Skeletal muscle cell (primary cell): ENCODE data around the gene TERT.

Source experiments
- DNase-seq: peaks from one replicate; pipeline ENCODE4 v3.0.0-alpha.2; 2010; ENCODE audit warnings: low read depth
- H3K4me3 ChIP-seq: 2 replicates; pipeline ENCODE4 v1.5.1; 2011; ENCODE audit warnings: low read depth, mild to moderate bottlenecking, control low read depth, low read length, moderate library complexity

The TERT gene

GRCh38 chr5:1320436-1321344 is 25.8 kb upstream of the TERT start:
- no peak for DNase-seq

GRCh38 chr5:1319436-1320256 is 24.8 kb upstream of the TERT start:
- no peak for DNase-seq
- no peak overlapping the region for H3K4me3 ChIP-seq

More at GRCh38 chr5:1320436-1321344, 25.8 kb upstream of the TERT start:
- no peak overlapping the region for H3K4me3 ChIP-seq

- no peak overlapping the region for H3K4me3 ChIP-seq
- DNase-seq, result no peak
These were observed 23.9 kb upstream of the TERT start for GRCh38 chr5:1318659-1319251.

- DNase-seq, result no peak
- no peak overlapping the region for H3K4me3 ChIP-seq
These were observed 23.2 kb upstream of the TERT start for GRCh38 chr5:1317921-1318565.

- H3K4me3 ChIP-seq, result no peak overlapping the region
- no peak for DNase-seq
These were observed 21.9 kb upstream of the TERT start for GRCh38 chr5:1316588-1317340.

GRCh38 chr5:1315709-1316587 is 21.1 kb upstream of the TERT start:
- no peak for DNase-seq
- no peak overlapping the region for H3K4me3 ChIP-seq

- DNase-seq, result no peak
- no peak overlapping the region for H3K4me3 ChIP-seq
These were observed 20.3 kb upstream of the TERT start for GRCh38 chr5:1315018-1315708.

DNA sequence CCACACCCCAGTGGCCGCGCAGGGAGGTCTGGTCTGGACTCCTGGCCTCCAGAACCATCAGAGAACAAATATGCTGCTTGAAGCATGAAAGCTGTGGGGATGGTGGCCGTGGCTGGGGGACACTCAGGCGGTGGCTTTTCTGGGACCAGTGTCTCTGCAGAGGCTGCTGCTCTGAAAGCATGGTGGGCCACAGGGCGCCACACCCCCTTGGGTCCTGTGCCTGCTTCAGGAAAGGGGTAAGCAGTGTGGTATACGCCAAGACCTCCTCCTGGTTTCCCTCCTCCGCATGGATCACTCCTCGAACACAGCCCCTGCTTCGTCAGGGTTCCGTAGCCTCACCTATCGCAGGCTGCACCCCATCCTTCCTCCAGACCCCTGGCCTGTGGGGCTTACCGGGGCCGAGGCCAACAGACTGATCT is 19.7 kb upstream of the TERT start:
- no peak overlapping the region for H3K4me3 ChIP-seq
- no peak for DNase-seq

DNA sequence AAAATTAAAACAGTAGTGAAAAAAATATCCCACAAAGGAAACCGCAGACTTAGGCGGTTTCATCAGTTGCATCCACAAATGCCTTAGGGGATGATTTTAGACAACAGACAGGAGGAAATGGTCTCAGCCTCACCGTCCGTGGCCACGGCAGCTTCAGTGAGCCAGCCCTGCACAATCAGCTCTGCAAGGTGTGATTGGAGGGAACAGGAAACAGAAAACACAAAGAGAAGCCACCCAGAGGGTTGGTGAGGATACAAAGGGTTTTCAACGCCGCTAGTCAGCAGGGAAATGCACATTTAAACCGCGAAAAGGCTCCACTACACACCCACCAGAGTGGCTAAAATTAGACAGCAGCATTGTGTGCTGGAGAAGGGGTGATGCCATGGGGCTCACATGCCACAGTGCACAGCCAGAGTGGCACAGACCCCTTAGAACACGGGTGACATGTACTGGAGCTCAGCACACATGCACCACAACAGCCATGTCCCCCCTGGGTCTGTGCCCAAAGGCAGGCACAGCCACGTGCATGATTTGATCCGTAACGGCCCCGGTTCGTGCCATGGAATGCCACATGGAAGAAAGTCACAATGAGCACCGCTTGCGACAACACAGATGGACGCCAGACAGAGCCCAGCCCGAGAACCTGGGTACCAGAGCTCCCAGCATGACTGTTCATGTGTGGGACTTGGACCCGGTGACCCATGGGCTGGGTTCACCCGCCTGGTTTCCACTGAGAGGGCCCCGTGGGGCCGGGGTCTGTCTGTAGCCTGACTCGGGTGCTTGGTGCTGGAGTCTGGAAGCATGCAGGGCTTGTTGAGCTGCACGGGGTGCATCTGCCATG is 18.3 kb upstream of the TERT start:
- DNase-seq, result no peak
- no peak overlapping the region for H3K4me3 ChIP-seq

GRCh38 chr5:1312206-1312605 is 17.3 kb upstream of the TERT start:
- DNase-seq, result no peak

DNA sequence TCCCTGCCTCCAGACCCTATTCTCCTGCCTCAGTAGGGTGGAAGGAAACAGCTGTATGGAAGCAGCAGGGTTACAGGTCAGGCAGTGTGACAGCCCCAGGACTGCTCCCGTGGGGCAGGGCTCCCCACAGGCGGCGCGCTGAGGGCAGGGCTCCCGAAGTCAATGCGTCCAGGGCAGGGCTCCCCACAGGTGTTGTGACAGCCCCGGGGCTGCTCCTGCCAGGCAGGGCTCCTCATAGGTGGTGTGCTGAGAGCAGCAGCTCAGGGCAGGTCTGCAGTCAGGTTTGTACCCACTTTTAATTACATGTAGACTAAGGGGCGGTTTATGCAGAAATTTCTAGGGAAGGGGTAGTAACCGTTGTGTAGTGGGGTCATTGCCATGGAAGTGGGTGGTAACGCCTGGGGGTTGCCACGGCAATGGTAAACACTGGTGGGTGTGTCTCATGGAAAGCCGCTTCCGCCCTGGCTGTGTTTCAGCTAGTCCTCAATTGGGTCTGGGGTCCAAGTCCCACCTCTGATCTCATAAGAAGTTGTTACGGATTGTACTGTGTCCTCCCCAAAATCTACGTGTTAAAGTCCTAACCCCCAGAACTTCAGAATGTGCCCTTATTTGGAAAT is 16.7 kb upstream of the TERT start:
- no peak overlapping the region for H3K4me3 ChIP-seq
- no peak for DNase-seq

More at GRCh38 chr5:1312206-1312605, 17.3 kb upstream of the TERT start:
- no peak overlapping the region for H3K4me3 ChIP-seq

- DNase-seq, result no peak
- no peak overlapping the region for H3K4me3 ChIP-seq
These were observed 15.2 kb upstream of the TERT start for GRCh38 chr5:1310118-1310517.

GRCh38 chr5:1304033-1304432 is 9.2 kb upstream of the TERT start:
- DNase-seq, result no peak
- no peak overlapping the region for H3K4me3 ChIP-seq

- H3K4me3 ChIP-seq, result no peak overlapping the region
- no peak for DNase-seq
These were observed 7.4 kb upstream of the TERT start for GRCh38 chr5:1302258-1302657.

- no peak overlapping the region for H3K4me3 ChIP-seq
- DNase-seq, result no peak
These were observed 5.8 kb upstream of the TERT start for GRCh38 chr5:1300581-1301083.

GRCh38 chr5:1299961-1300360 is 5.1 kb upstream of the TERT start:
- no peak overlapping the region for H3K4me3 ChIP-seq
- no peak for DNase-seq
